GM23338 (cell line): ENCODE results near the gene NTRK1. TPM values are rescaled to one million over a fixed set of nuclear protein-coding genes. Genes with fewer than 3 reads are reported as not detected.

Experiments
- ATAC-seq: fragments of 200-7000 bp; cut with Tn5 transposase; 3 replicates; pipeline ENCODE4 v1.9.1; 2020
- DNase-seq: peaks from one replicate; pipeline ENCODE4 v3.0.0-alpha.2; 2015; ENCODE audit warnings: low spot score
- H2AFZ ChIP-seq: fragments of 200-600 bp; sonication (generic); 2 replicates; pipeline ENCODE4 v1.8.0; 2016; ENCODE audit warnings: antibody characterized with exemption, mild to moderate bottlenecking, moderate library complexity
- H3F3A ChIP-seq: fragments of 200-600 bp; sonication (generic); replicated peaks from 2 replicates; pipeline ENCODE4 v1.8.0; 2017; ENCODE audit warnings: antibody characterized with exemption, mixed run types, low read depth
- H3K27ac ChIP-seq: fragments of 200-600 bp; sonication (generic); 2 replicates; pipeline ENCODE4 v1.6.1; 2016; ENCODE audit warnings: low read depth
- H3K27me3 ChIP-seq: fragments of 200-600 bp; sonication (generic); 2 replicates; pipeline ENCODE4 v1.8.0; 2016; ENCODE audit warnings: mild to moderate bottlenecking, mixed run types, moderate library complexity; ENCODE audit not compliant: insufficient read depth
- H3K36me3 ChIP-seq: fragments of 200-600 bp; sonication (generic); 2 replicates; pipeline ENCODE4 v1.8.0; 2016; ENCODE audit warnings: mild to moderate bottlenecking; ENCODE audit not compliant: insufficient read depth
- H3K4me1 ChIP-seq: fragments of 200-600 bp; sonication (generic); 2 replicates; pipeline ENCODE4 v1.8.0; 2016; ENCODE audit warnings: mild to moderate bottlenecking, moderate library complexity; ENCODE audit not compliant: insufficient read depth
- H3K4me2 ChIP-seq: fragments of 200-600 bp; sonication (generic); 2 replicates; pipeline ENCODE4 v1.7.1; 2017; ENCODE audit warnings: mixed run types
- H3K4me3 ChIP-seq: fragments of 200-600 bp; sonication (generic); 2 replicates; pipeline ENCODE4 v1.6.1; 2016; ENCODE audit warnings: mixed run types
- H3K79me2 ChIP-seq: fragments of 200-600 bp; sonication (generic); replicated peaks from 2 replicates; pipeline ENCODE4 v1.8.0; 2017; ENCODE audit warnings: mild to moderate bottlenecking; ENCODE audit not compliant: insufficient read depth
- H3K9me2 ChIP-seq: fragments of 200-600 bp; sonication (generic); 2 replicates; pipeline ENCODE4 v1.8.0; 2017; ENCODE audit not compliant: insufficient read depth
- H4K20me1 ChIP-seq: fragments of 200-600 bp; sonication (generic); replicated peaks from 2 replicates; pipeline ENCODE4 v1.8.0; 2017; ENCODE audit warnings: mild to moderate bottlenecking; ENCODE audit not compliant: insufficient read depth
- H3K27ac Mint-ChIP-seq: 2 replicates; pipeline ENCODE4 v1.8.0; 2020; ENCODE audit warnings: inconsistent platforms, mild to moderate bottlenecking, moderate library complexity, mixed read lengths
- H3K27me3 Mint-ChIP-seq: 3 replicates; pipeline ENCODE4 v1.8.0; 2022; ENCODE audit warnings: low read depth, mild to moderate bottlenecking, moderate library complexity, mixed read lengths, inconsistent platforms; ENCODE audit not compliant: insufficient read depth, poor library complexity
- H3K36me3 Mint-ChIP-seq: 3 replicates; pipeline ENCODE4 v1.8.0; 2021; ENCODE audit warnings: low read depth, mild to moderate bottlenecking, inconsistent platforms, moderate library complexity, mixed read lengths
- H3K4me1 Mint-ChIP-seq: 3 replicates; pipeline ENCODE4 v1.8.0; 2020; ENCODE audit warnings: mild to moderate bottlenecking, inconsistent platforms, mixed read lengths
- H3K4me3 Mint-ChIP-seq: 3 replicates; pipeline ENCODE4 v1.8.0; 2021; ENCODE audit warnings: moderate library complexity, mild to moderate bottlenecking, inconsistent platforms, mixed read lengths
- H3K9me3 Mint-ChIP-seq: 3 replicates; pipeline ENCODE4 v1.8.0; 2020; ENCODE audit warnings: moderate library complexity, mild to moderate bottlenecking, inconsistent platforms, mixed read lengths
- CREB1 ChIP-seq: fragments of 250-450 bp; sonication (Bioruptor Pico); IDR thresholded peaks from 2 replicates; pipeline ENCODE4 v1.5.0; 2020; ENCODE audit warnings: low read depth, mild to moderate bottlenecking, moderate library complexity
- EZH2 ChIP-seq: fragments of 200-600 bp; sonication (generic); IDR thresholded peaks from one replicate; pipeline ENCODE4 v1.8.0; 2017; ENCODE audit warnings: antibody characterized with exemption, mild to moderate bottlenecking, low read depth; ENCODE audit not compliant: unreplicated experiment
- EZH2phosphoT487 ChIP-seq: fragments of 200-600 bp; sonication (generic); IDR thresholded peaks from one replicate; pipeline ENCODE4 v1.8.1; 2018; ENCODE audit warnings: antibody characterized with exemption; ENCODE audit not compliant: unreplicated experiment
- POLR2AphosphoS5 ChIP-seq: IDR thresholded peaks from 2 replicates; pipeline ENCODE4 v1.6.1; 2016; ENCODE audit warnings: antibody characterized with exemption, low read depth
- STAT1 ChIP-seq: IDR thresholded peaks from one replicate; pipeline ENCODE4 v1.6.1; 2016; ENCODE audit warnings: antibody characterized with exemption; ENCODE audit not compliant: unreplicated experiment
- ZNF114 ChIP-seq: fragments of 250-450 bp; sonication (Bioruptor Pico); IDR thresholded peaks from 2 replicates; pipeline ENCODE4 v1.5.0; 2020; ENCODE audit warnings: mild to moderate bottlenecking, moderate library complexity
- ZNF331 ChIP-seq: fragments of 250-450 bp; sonication (Bioruptor Pico); IDR thresholded peaks from 2 replicates; pipeline ENCODE4 v1.5.0; 2020; ENCODE audit warnings: low read depth, mild to moderate bottlenecking, moderate library complexity
- polyA plus RNA-seq: library from polyadenylated mRNA; unstranded; fragments of >200 nt; fragmentation: Nextera tagmentation; extraction: Ambion mirVana; gene quantifications from 2 replicates; pipeline ENCODE4 v1.2.1, GENCODE V29; 2016
- total RNA-seq: library from RNA; depleted of rRNA; stranded (reverse); fragments of >200 nt; shearing (Covaris generic); gene quantifications from 2 replicates; pipeline ENCODE4 v1.2.3, GENCODE V29; 2014
- TF ChIP-seq, protein P1 (sequence below): IDR thresholded peaks from one replicate; pipeline ENCODE4 v1.6.1; 2018; ENCODE audit warnings: antibody characterized with exemption; ENCODE audit not compliant: unreplicated experiment

The NTRK1 gene
- total and polyA plus RNA-seq, 2 experiments from 2014 or later, result 0.42 to 0.45 TPM

DNA sequence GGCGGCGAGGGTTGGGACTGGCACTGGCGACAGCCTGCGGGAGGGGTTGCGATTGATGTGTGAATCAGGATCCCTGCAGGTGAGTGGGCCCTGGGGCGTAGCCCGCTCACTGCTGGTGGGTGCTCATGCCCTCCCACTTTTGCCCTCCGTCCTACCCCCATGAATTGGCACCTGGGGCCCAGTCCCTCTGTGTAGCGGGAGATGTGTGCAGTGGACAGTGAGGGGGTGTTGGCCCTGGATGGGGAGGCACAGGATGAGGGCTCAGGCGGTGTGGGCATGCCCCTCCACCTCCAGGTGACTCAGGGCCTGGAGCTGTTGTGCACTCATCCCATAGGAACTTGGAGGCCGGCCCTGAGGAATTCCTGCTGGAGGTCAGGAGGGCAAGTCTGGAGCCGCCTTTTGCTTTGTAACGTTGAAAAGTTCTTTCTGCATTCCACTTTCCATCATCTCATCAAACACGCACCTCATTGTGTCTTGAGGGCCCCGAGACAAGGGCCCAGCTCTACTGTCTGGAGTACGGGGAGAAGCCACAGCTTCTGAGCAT, 35.9 kb downstream of the NTRK1 start:
- no peaks in the 10 kb centered on the region for H3K36me3 Mint-ChIP-seq
- H3K27ac Mint-ChIP-seq, result no peak overlapping the region
- peaks cover 36% of the 10 kb centered on the region for H3K27me3 Mint-ChIP-seq
- Histone ChIP-seq H3F3A (no peaks in the 10 kb centered on the region), H3K4me3 (no peak overlapping the region), H3K9me2 (no peaks in the 10 kb centered on the region), H3K79me2 (no peaks in the 10 kb centered on the region), H2AFZ (no peak overlapping the region), H3K4me2 (no peak overlapping the region), H3K36me3 (no peaks in the 10 kb centered on the region), H3K4me1 (no peaks in the 10 kb centered on the region; the same call in 1 of the 2 replicates), H4K20me1 (no peaks in the 10 kb centered on the region; the same call in 1 of the 2 replicates), H3K27me3 (peaks cover 44% of the 10 kb centered on the region), H3K27ac (no peak overlapping the region)
- no peak overlapping the region for H3K4me3 Mint-ChIP-seq
- DNase-seq (peak; percentile 56), ATAC-seq (no peak)
- peaks cover 24% of the 10 kb centered on the region for H3K4me1 Mint-ChIP-seq
- no peak for TF ChIP-seq CREB1 (CRISPR knock-in tag)
- no peak for TF ChIP-seq ZNF114
- TF ChIP-seq ZNF331 (CRISPR knock-in tag), result no peak
- TF ChIP-seq, protein P1, sequence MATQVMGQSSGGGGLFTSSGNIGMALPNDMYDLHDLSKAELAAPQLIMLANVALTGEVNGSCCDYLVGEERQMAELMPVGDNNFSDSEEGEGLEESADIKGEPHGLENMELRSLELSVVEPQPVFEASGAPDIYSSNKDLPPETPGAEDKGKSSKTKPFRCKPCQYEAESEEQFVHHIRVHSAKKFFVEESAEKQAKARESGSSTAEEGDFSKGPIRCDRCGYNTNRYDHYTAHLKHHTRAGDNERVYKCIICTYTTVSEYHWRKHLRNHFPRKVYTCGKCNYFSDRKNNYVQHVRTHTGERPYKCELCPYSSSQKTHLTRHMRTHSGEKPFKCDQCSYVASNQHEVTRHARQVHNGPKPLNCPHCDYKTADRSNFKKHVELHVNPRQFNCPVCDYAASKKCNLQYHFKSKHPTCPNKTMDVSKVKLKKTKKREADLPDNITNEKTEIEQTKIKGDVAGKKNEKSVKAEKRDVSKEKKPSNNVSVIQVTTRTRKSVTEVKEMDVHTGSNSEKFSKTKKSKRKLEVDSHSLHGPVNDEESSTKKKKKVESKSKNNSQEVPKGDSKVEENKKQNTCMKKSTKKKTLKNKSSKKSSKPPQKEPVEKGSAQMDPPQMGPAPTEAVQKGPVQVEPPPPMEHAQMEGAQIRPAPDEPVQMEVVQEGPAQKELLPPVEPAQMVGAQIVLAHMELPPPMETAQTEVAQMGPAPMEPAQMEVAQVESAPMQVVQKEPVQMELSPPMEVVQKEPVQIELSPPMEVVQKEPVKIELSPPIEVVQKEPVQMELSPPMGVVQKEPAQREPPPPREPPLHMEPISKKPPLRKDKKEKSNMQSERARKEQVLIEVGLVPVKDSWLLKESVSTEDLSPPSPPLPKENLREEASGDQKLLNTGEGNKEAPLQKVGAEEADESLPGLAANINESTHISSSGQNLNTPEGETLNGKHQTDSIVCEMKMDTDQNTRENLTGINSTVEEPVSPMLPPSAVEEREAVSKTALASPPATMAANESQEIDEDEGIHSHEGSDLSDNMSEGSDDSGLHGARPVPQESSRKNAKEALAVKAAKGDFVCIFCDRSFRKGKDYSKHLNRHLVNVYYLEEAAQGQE, result no peak
- no peaks in the 10 kb centered on the region for H3K9me3 Mint-ChIP-seq

DNA sequence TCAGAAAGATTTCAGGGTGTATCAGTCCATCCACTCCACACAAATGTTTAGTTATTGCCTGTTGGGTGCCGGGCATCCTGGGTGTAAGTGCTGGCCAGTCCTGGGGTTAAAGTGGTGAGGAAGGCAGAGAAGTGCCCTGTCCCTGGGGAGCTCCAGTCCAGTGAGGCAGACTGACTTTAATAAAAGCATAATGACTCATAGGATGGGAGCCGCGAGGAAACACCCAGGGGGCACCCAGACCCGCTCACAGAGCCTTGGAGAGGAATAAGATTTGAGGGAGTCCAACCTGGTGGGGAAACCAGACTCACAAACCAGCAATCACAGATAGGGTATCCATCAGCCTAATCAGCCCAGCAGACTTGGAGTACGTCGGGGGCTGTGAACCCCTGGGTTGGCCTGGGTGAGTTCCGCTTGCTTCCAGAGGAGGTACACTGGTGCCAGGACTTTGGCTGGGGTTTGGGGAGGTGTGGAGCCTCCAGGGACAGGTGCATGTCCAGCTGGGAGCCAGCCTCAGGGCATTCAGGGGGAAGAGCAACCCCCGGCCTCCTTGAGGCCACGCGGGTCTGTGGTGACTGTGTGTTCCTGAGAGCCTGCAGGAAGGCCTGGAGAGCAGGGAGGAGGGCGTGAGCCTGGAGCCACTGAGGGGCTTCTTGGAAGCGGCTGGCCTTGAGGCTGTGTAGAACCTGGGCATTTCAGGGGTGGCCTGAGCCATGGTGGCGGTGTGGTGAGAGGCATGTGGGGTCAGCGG, 36.6 kb downstream of the NTRK1 start:
- no peaks in the 10 kb centered on the region for H3K9me2 ChIP-seq
- DNase-seq, result no peak
- no peak overlapping the region for H3K4me2 ChIP-seq
- peaks cover 28% of the 10 kb centered on the region for H3K4me1 Mint-ChIP-seq
- peak overlapping the region; percentile 26; the same call in 1 of the 2 replicates for H3K27ac Mint-ChIP-seq
- H3K36me3 ChIP-seq, result no peaks in the 10 kb centered on the region
- ATAC-seq, result no peak
- no peak overlapping the region for H3K4me3 Mint-ChIP-seq
- peaks cover under 1% of the 10 kb centered on the region; the same call in 1 of the 2 replicates for H3K4me1 ChIP-seq
- H2AFZ ChIP-seq, result no peak overlapping the region
- no peaks in the 10 kb centered on the region for H3F3A ChIP-seq
- H4K20me1 ChIP-seq, result no peaks in the 10 kb centered on the region; the same call in 1 of the 2 replicates
- TF ChIP-seq EZH2phosphoT487, result no peak
- H3K36me3 Mint-ChIP-seq, result no peaks in the 10 kb centered on the region
- H3K79me2 ChIP-seq, result no peaks in the 10 kb centered on the region
- no peak overlapping the region for H3K4me3 ChIP-seq
- peaks cover 37% of the 10 kb centered on the region for H3K27me3 ChIP-seq
- H3K27ac ChIP-seq, result no peak overlapping the region
- peaks cover 37% of the 10 kb centered on the region for H3K27me3 Mint-ChIP-seq
- no peaks in the 10 kb centered on the region for H3K9me3 Mint-ChIP-seq

DNA sequence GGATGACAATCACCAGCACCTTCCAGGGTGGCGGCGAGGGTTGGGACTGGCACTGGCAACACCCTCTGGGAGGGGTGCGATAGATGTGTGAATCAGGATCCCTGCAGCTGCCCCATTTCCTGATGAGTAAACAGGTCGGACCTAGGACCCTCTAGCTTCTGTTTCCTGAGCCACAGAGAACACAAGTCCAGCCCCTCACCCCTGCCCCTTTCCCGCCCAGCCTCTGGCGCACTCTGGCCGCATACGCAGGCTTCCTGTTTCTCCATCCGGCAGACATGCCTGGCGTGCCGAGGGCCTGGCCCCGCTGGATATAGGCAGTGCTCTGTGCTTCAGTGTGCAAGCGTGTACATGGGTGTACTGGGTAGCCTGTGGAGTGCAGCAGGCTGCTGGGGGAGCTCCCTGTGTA, 37.5 kb downstream of the NTRK1 start:
- H3K4me3 ChIP-seq, result no peak overlapping the region
- Mint-ChIP-seq H3K4me1 (peaks cover 33% of the 10 kb centered on the region), H3K36me3 (no peaks in the 10 kb centered on the region), H3K27ac (no peak overlapping the region), H3K27me3 (peaks cover 31% of the 10 kb centered on the region), H3K4me3 (no peak overlapping the region), H3K9me3 (no peaks in the 10 kb centered on the region)
- no peak overlapping the region for H3K27ac ChIP-seq
- ATAC-seq, result no peak
- H3K4me1 ChIP-seq, result peaks cover 3% of the 10 kb centered on the region; the same call in 1 of the 2 replicates
- no peaks in the 10 kb centered on the region for H3K79me2 ChIP-seq
- H3K36me3 ChIP-seq, result no peaks in the 10 kb centered on the region
- H2AFZ ChIP-seq, result no peak overlapping the region
- H3K9me2 ChIP-seq, result no peaks in the 10 kb centered on the region
- no peak overlapping the region for H3K4me2 ChIP-seq
- peaks cover 29% of the 10 kb centered on the region for H3K27me3 ChIP-seq
- DNase-seq, result peak; percentile 31
- no peaks in the 10 kb centered on the region; the same call in 1 of the 2 replicates for H4K20me1 ChIP-seq
- no peaks in the 10 kb centered on the region for H3F3A ChIP-seq
- TF ChIP-seq, protein P1, result no peak
- TF ChIP-seq EZH2, result no peak
- no peak for TF ChIP-seq CREB1 (CRISPR knock-in tag)
- no peak for TF ChIP-seq ZNF331 (CRISPR knock-in tag)
- no peak for TF ChIP-seq POLR2AphosphoS5
- TF ChIP-seq STAT1, result no peak
